ENCODE data around the gene RAB11FIP5. TPM values are rescaled to one million over a fixed set of nuclear protein-coding genes. Genes with fewer than 3 reads are reported as not detected.

RAB11FIP5 gene
- total and polyA plus RNA-seq, 2 experiments from 2014 or later = 4.4 to 16.6 TPM

DNA sequence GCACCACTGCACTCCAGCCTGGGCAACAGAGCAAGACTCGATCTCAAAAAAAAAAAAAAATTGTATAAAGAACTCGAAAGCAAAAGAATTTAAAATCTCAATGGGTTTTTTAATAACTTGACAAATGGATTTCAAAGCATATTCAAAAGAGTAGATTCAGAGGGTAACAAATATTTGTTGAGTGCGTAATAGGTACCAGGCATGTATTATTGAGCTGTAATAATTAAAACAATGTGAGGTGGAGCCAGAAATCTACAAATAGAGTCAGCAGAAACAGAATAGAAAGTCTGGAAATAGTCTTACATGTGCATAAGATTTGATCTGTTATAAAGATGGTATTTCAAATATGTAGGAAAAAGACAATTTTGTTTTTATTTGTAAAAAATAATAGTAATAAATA, 19.1 kb upstream of the RAB11FIP5 start:
- H3K36me3 ChIP-seq (ENCODE audit: insufficient read depth) = no peaks in the 10 kb centered on the region
- TF ChIP-seq NANOG (IDR thresholded peaks at IDR 0.05; ENCODE audit: borderline replicate concordance) (no peak), EZH2 (IDR thresholded peaks at IDR 0.05; ENCODE audit: low read depth, unreplicated experiment) (no peak), JUNB (IDR thresholded peaks at IDR 0.05; ENCODE audit: unreplicated experiment) (no peak), STAT1 (IDR thresholded peaks at IDR 0.05; ENCODE audit: unreplicated experiment) (no peak), REST (IDR thresholded peaks at IDR 0.05; ENCODE audit: unreplicated experiment) (no peak)
- TF ChIP-seq, protein P1, sequence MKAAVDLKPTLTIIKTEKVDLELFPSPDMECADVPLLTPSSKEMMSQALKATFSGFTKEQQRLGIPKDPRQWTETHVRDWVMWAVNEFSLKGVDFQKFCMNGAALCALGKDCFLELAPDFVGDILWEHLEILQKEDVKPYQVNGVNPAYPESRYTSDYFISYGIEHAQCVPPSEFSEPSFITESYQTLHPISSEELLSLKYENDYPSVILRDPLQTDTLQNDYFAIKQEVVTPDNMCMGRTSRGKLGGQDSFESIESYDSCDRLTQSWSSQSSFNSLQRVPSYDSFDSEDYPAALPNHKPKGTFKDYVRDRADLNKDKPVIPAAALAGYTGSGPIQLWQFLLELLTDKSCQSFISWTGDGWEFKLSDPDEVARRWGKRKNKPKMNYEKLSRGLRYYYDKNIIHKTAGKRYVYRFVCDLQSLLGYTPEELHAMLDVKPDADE (IDR thresholded peaks at IDR 0.05) = no peak
- Mint-ChIP-seq H3K9me3 (no peaks in the 10 kb centered on the region), H3K4me3 (no peak overlapping the region), H3K36me3 (ENCODE audit: low read depth) (no peaks in the 10 kb centered on the region), H3K27ac (no peak overlapping the region), H3K27me3 (ENCODE audit: insufficient read depth, low read depth, poor library complexity) (peaks cover 12% of the 10 kb centered on the region), H3K4me1 (peaks cover 10% of the 10 kb centered on the region; the same call in 2 of the 3 replicates)
- no peak overlapping the region for H2AFZ ChIP-seq
- H3K9me2 ChIP-seq (ENCODE audit: insufficient read depth) = no peaks in the 10 kb centered on the region
- DNase-seq (ENCODE audit: low spot score) = no peak
- H3K79me2 ChIP-seq (replicated peaks; ENCODE audit: insufficient read depth) = no peaks in the 10 kb centered on the region
- no peaks in the 10 kb centered on the region for H3K4me1 ChIP-seq (ENCODE audit: insufficient read depth)
- no peak overlapping the region for H3K4me2 ChIP-seq
- H3F3A ChIP-seq (replicated peaks; ENCODE audit: low read depth) = no peaks in the 10 kb centered on the region
- no peak for ATAC-seq
- H3K27me3 ChIP-seq (ENCODE audit: insufficient read depth) = no peaks in the 10 kb centered on the region
- no peaks in the 10 kb centered on the region for H4K20me1 ChIP-seq (replicated peaks; ENCODE audit: insufficient read depth)
- no peak overlapping the region for H3K4me3 ChIP-seq
- H3K27ac ChIP-seq (ENCODE audit: low read depth) = no peak overlapping the region

GRCh38 chr2:73130790-73131189, 18.0 kb upstream of the RAB11FIP5 start:
- H3K4me3 Mint-ChIP-seq = no peak overlapping the region
- H3K9me3 Mint-ChIP-seq = peaks cover 4% of the 10 kb centered on the region; the same call in 1 of the 3 replicates

More at GRCh38 chr2:73130790-73131189, 18.0 kb upstream of the RAB11FIP5 start:
- H3K4me2 ChIP-seq = no peak overlapping the region
- no peaks in the 10 kb centered on the region for H4K20me1 ChIP-seq (replicated peaks; ENCODE audit: insufficient read depth)
- H3K36me3 ChIP-seq (ENCODE audit: insufficient read depth) = no peaks in the 10 kb centered on the region
- no peaks in the 10 kb centered on the region for H3K36me3 Mint-ChIP-seq (ENCODE audit: low read depth)
- H3K27ac ChIP-seq (ENCODE audit: low read depth) = no peak overlapping the region
- H3K4me1 ChIP-seq (ENCODE audit: insufficient read depth) = no peaks in the 10 kb centered on the region
- no peak overlapping the region for H3K27ac Mint-ChIP-seq
- no peaks in the 10 kb centered on the region for H3K79me2 ChIP-seq (replicated peaks; ENCODE audit: insufficient read depth)
- TF ChIP-seq CREB1 (CRISPR knock-in tag; IDR thresholded peaks at IDR 0.05; ENCODE audit: low read depth) (no peak), EZH2phosphoT487 (IDR thresholded peaks at IDR 0.05; ENCODE audit: unreplicated experiment) (no peak), NANOG (IDR thresholded peaks at IDR 0.05; ENCODE audit: borderline replicate concordance) (no peak), REST (IDR thresholded peaks at IDR 0.05; ENCODE audit: unreplicated experiment) (no peak), STAT1 (IDR thresholded peaks at IDR 0.05; ENCODE audit: unreplicated experiment) (no peak), JUNB (IDR thresholded peaks at IDR 0.05; ENCODE audit: unreplicated experiment) (no peak), POLR2AphosphoS5 (IDR thresholded peaks at IDR 0.05; ENCODE audit: low read depth) (no peak), ZNF114 (CRISPR knock-in tag; IDR thresholded peaks at IDR 0.05) (no peak)
- ATAC-seq = no peak
- no peak overlapping the region for H2AFZ ChIP-seq
- DNase-seq (ENCODE audit: low spot score) = no peak
- H3K4me1 Mint-ChIP-seq = peaks cover 10% of the 10 kb centered on the region; the same call in 2 of the 3 replicates
- H3K27me3 ChIP-seq (ENCODE audit: insufficient read depth) = no peaks in the 10 kb centered on the region
- no peaks in the 10 kb centered on the region for H3F3A ChIP-seq (replicated peaks; ENCODE audit: low read depth)
- peaks cover 11% of the 10 kb centered on the region for H3K27me3 Mint-ChIP-seq (ENCODE audit: insufficient read depth, low read depth, poor library complexity)
- H3K4me3 ChIP-seq = no peak overlapping the region
- H3K9me2 ChIP-seq (ENCODE audit: insufficient read depth) = no peaks in the 10 kb centered on the region
